Measurements from ENCODE around the gene WDR43. TPM values are rescaled to one million over a fixed set of nuclear protein-coding genes. Genes with fewer than 3 reads are reported as not detected.

Gene WDR43
- polyA plus RNA-seq, 1 donor (not counting 4 experiments of a cell fraction or from before 2014, with no cell fraction given), result 125 TPM

DNA sequence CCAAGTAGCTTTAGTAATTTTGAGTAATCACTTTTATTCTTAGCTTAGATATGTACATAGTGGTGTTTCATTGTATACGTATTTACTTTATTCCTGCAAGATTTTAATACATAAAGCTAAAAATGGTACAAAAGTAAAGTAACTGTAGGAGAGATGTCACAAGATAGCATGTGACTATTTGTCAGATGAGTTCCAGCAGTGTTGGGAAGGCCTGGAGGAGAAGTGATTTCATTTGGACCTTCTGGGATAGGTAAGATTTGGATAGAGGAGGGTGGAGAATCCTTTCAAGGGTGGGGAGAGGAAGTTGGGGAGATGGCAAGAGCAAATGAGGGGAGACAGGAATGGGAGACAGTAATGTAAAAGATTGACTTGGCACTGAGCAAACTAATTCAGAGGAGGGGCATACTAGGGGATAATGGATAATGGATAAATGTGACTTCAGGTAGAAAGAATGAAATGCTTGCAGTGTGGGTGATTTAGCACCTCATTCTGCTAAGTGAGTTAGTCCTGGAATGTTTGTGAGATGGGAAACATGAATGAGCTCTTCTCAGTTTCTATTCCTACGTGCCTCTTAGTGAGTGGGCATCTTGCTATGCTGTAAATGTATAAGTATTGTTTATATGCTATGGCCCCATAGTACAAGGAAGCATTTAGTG lies 10.5 kb downstream of the WDR43 start:
- Histone ChIP-seq H3K9me3 (ENCODE audit: control insufficient read depth, low read depth, low read length) (no peaks in the 10 kb centered on the region), H3K4me1 (ENCODE audit: control insufficient read depth, extremely low read depth, insufficient read depth, low read length) (no peaks in the 10 kb centered on the region), H3K27ac (ENCODE audit: control insufficient read depth, insufficient read depth, low read length) (no peak overlapping the region), H3K4me3 (ENCODE audit: control insufficient read depth in 2 of 3, extremely low read depth in 1 of 3, insufficient read depth in 2 of 3, low read depth in 1 of 3, low read length in 3 of 3) (no peak overlapping the region), H3K9me1 (ENCODE audit: control insufficient read depth, extremely low read depth, insufficient read depth, low read length) (no peaks in the 10 kb centered on the region), H3K4me2 (ENCODE audit: control insufficient read depth, extremely low read depth, insufficient read depth, low read depth, low read length) (no peak overlapping the region), H3K27me3 (ENCODE audit: control insufficient read depth, extremely low read depth, insufficient read depth, low read length) (no peaks in the 10 kb centered on the region), H3K9ac (ENCODE audit: control insufficient read depth, extremely low read depth, insufficient read depth, low read length) (no peak overlapping the region), H3K79me2 (ENCODE audit: control insufficient read depth, insufficient read depth, low read length) (peaks cover 98% of the 10 kb centered on the region), H2AFZ (ENCODE audit: control insufficient read depth, low read length) (no peak overlapping the region), H4K20me1 (ENCODE audit: control insufficient read depth, extremely low read depth, insufficient read depth, low read length) (peaks cover 38% of the 10 kb centered on the region), H3K36me3 (ENCODE audit: control insufficient read depth in 2 of 2, extremely low read depth in 1 of 2, insufficient read depth in 2 of 2, low read length in 2 of 2) (peaks cover 13 to 42% of the 10 kb centered on the region in 2 experiments)
- no peak for FAIRE-seq
- DNase-seq (ENCODE audit: low read depth, low spot score), result no peak
- TF ChIP-seq EZH2 (IDR thresholded peaks at IDR 0.05; ENCODE audit: low read length), result no peak
- TF ChIP-seq CTCF (optimal IDR thresholded peaks at IDR 0.05 in 1 of 3, IDR thresholded peaks at IDR 0.05 in 1 of 3, conservative IDR thresholded peaks at IDR 0.05 in 1 of 3; ENCODE audit: extremely low read depth in 1 of 3, insufficient read depth in 2 of 3, low read length in 3 of 3), result no peak
- dilution Hi-C loops (cut with MboI; ENCODE audit: extremely low pct_ligation_motif_present, low sequenced_read_pairs), result no loop called here

- no peak overlapping the region for H3K9ac ChIP-seq (ENCODE audit: control insufficient read depth, extremely low read depth, insufficient read depth, low read length)
- no peak overlapping the region for H2AFZ ChIP-seq (ENCODE audit: control insufficient read depth, low read length)
- no peak for DNase-seq (ENCODE audit: low read depth, low spot score)
- H3K9me3 ChIP-seq (ENCODE audit: control insufficient read depth, low read depth, low read length), result no peaks in the 10 kb centered on the region
- peaks cover 34% of the 10 kb centered on the region for H4K20me1 ChIP-seq (ENCODE audit: control insufficient read depth, extremely low read depth, insufficient read depth, low read length)
- H3K4me3 ChIP-seq (ENCODE audit: control insufficient read depth in 2 of 3, extremely low read depth in 1 of 3, insufficient read depth in 2 of 3, low read depth in 1 of 3, low read length in 3 of 3), result no peak overlapping the region
- H3K79me2 ChIP-seq (ENCODE audit: control insufficient read depth, insufficient read depth, low read length), result peaks cover 96% of the 10 kb centered on the region
- TF ChIP-seq CTCF (optimal IDR thresholded peaks at IDR 0.05 in 1 of 3, IDR thresholded peaks at IDR 0.05 in 1 of 3, conservative IDR thresholded peaks at IDR 0.05 in 1 of 3; ENCODE audit: extremely low read depth in 1 of 3, insufficient read depth in 2 of 3, low read length in 3 of 3) (no peak), EZH2 (IDR thresholded peaks at IDR 0.05; ENCODE audit: low read length) (no peak)
- H3K9me1 ChIP-seq (ENCODE audit: control insufficient read depth, extremely low read depth, insufficient read depth, low read length), result no peaks in the 10 kb centered on the region
- H3K27me3 ChIP-seq (ENCODE audit: control insufficient read depth, extremely low read depth, insufficient read depth, low read length), result no peaks in the 10 kb centered on the region
- no peak for FAIRE-seq
- dilution Hi-C loops (cut with MboI; ENCODE audit: extremely low pct_ligation_motif_present, low sequenced_read_pairs), result no loop called here
- H3K4me1 ChIP-seq (ENCODE audit: control insufficient read depth, extremely low read depth, insufficient read depth, low read length), result no peaks in the 10 kb centered on the region
- H3K36me3 ChIP-seq (ENCODE audit: control insufficient read depth in 2 of 2, extremely low read depth in 1 of 2, insufficient read depth in 2 of 2, low read length in 2 of 2), result peaks cover 16 to 46% of the 10 kb centered on the region in 2 experiments
- H3K4me2 ChIP-seq (ENCODE audit: control insufficient read depth, extremely low read depth, insufficient read depth, low read depth, low read length), result no peak overlapping the region
- H3K27ac ChIP-seq (ENCODE audit: control insufficient read depth, insufficient read depth, low read length), result no peak overlapping the region
These were observed 11.1 kb downstream of the WDR43 start for GRCh38 chr2:28905533-28905932.
